GM18517 (cell line): ENCODE measurements around the gene ZNF284.
A peak's percentile ranks its signal among the peaks of the same experiment; 100 is the strongest.
"Not testable (repeated sequence)": the region's sequence is repeated elsewhere in the genome, so short reads cannot be mapped to it uniquely, and the experiment has no call there.

Source experiments
- ATAC-seq: cut with Tn5 transposase; IDR thresholded peaks from one replicate; pipeline ENCODE4 v1.9.1; 2021; ENCODE audit warnings: mild to moderate bottlenecking, moderate library complexity; ENCODE audit not compliant: unreplicated experiment

The ZNF284 gene

DNA sequence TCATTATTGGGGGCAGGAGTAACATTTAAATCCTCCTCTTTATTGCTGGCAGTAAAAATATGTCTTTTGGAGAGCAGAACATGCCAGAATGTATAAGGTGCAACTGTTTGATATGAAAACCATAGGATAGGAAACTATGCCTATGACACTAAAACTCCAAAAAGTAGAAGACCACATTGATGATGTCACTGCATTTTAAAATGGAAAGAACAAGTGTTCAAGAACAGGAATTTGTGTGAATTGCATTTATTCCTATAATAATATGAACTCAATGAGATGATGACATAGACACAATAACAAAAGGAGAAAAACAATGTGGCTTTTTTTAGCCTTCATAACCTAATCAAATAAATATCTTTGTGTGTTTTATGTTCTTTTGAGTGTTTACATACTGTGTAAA lies 37.5 kb downstream of the ZNF284 start:
- no peak for ATAC-seq

DNA sequence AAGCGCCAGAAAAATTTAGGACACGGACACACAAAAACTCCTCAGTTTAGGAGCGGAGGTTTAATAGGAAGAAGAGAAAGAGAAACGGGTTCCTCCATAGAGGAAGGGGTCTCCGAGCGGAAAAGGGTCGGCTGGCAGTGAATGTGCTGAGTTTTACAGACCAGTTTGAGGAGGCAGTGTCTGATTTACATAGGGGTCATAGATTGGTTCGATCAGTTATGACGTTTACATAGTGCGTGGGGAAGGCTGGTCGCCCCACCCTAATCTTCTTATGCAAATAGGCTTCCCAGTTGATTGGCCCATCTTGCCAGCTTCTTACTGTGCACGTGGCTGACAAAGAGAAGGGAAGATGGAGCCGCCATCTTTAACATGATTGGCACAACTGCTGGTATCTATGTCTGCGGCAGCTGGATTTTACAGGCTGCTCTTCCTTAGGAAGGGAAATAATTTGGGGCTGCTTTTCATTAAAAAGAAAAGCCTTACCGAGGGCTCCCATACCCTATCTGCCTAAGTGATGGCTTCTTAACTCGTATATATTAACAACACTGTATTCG lies 40.0 kb downstream of the ZNF284 start:
- no peak for ATAC-seq

DNA sequence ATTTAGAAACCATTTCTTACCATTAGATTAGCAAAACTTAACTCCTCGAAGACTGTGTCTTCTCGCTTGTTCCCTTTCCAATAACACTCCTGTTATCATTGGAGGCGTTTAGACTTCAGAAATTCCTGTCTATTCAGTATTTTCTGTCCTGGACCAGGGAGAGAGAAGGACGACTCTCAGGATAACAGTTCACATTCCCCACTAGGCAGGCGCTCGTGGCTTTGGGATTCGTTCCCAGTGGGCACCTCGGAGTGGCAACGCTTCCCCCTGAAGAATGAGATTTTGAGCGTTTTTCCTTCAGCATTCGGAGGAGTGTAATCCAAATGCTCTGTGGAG lies 40.8 kb downstream of the ZNF284 start:
- peak; percentile 3 for ATAC-seq

DNA sequence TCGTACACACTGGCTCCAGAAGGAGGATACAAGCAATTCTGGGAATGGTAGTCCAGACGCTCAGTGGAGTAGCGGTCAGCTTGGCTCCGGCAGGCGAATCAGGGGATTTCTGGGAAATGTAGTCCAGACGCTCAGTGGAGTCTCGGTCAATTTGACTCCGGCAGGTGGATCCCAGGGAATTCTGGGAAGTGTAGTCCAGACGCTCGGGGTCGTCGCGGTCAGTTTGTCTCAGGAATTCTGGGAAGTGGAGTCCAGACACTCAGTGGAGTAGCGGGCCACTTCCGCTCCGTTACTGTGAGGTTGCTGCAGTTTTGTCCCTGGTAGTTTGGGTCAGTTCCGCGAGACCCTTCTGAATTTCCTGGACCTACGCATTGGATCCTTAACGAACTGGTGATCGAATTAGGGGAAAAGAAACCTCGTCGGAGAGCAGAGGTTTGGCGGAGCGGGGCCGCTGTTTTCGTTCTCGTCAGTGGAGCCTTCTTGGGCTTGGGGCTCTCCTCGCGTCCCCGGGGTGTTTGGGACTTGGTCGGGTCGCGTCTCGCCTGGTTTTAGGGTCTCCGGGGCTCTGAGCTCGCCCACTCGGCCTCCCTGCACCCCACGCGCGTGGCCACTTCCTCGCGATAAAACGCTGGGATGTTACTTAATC lies 41.3 kb downstream of the ZNF284 start, which contains the start of gene ZNF225:
TSS of gene ZNF225 (plus strand) at position 262 of the 646 bp plus-strand sequence. CDS start 2,429 bp downstream, outside the sequence.
- peak; percentile 87 for ATAC-seq

DNA sequence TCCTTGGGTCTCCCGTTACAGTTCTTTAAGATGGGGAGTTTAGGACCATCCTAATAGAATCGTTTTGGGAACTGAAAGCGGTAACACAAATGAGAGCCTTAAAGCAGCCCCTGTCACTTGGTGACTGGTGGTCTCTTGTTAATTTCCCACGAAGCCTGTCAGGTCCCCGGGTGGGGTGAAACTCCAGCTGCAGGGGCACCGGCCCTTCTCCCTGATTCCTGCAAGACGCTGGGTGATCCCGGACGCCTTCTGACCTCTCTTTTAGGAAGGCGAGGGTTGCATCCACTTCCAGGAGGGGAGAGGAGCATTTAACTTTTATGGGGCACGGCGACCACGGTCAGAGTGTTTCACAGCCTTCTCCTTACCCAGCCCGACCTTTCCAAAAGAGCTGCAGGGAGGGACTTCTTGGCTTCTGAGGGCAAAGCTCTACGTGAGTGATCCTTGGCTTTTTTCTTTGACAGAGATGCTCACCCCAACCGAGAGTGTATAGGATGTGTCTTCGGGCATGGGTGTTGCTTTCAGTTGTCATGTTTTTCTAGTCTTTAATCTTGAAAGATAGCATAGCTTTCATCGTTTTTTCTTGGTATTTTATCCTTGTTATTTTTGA lies 41.9 kb downstream of the ZNF284 start:
- no peak for ATAC-seq

DNA sequence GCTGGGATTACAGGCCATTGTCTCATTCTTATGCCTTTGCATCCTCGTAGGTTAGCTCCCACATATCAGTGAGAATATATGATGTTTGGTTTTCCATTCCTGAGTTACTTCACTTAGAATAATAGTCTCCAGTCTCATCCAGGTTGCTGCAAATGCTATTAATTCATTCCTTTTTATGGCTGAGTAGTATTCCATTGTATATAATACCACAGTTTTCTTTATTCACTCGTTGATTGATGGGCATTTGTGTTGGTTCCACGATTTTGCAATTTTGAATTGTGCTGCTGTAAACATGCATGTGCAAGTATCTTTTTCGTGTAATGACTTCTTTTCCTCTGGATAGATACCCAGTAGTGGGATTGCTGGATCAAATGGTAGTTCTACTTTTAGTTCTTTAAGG lies 49.2 kb downstream of the ZNF284 start:
- ATAC-seq, result not testable (repeated sequence)

DNA sequence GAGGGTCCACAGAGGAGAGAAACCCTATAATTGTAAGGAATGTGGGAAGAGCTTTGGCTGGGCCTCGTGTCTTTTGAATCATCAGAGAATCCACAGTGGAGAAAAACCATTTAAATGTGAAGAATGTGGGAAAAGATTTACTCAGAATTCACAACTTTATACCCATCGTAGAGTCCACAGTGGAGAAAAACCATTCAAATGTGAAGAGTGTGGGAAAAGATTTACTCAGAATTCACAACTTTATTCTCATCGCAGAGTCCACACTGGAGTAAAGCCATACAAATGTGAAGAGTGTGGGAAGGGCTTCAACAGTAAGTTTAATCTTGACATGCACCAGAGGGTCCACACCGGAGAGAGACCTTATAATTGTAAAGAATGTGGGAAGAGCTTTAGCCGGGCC lies 60.0 kb downstream of the ZNF284 start:
- ATAC-seq, result no peak
